OCI-LY7 (cell line): ENCODE results near the gene NKAIN2.

Experiments used
- CTCF ChIP-seq: fragments of 200-600 bp; sonication (generic); conservative IDR thresholded peaks from 2 replicates; pipeline ENCODE4 v1.5.1; 2014; ENCODE audit warnings: mild to moderate bottlenecking, antibody characterized with exemption, low read length, moderate library complexity, mixed read lengths
- EZH2phosphoT487 ChIP-seq: fragments of 200-600 bp; sonication (generic); IDR thresholded peaks from 2 replicates; pipeline ENCODE4 v1.6.1; 2018; ENCODE audit warnings: low read depth, borderline replicate concordance, mild to moderate bottlenecking, mixed run types, antibody characterized with exemption, low read length, moderate library complexity, mixed read lengths

- TF ChIP-seq CTCF (no peak), EZH2phosphoT487 (no peak)
These were observed 94.3 kb downstream of the NKAIN2 start for GRCh38 chr6:123897965-123898364.
